GM12872 (cell line): ENCODE data around the gene MYO10.

ENCODE experiments used
- TF ChIP-seq, protein P1 (sequence below): IDR thresholded peaks from 3 replicates; pipeline ENCODE4 v1.5.1; 2011; ENCODE audit warnings: low read depth, mild to moderate bottlenecking, low read length, moderate library complexity; ENCODE audit not compliant: insufficient read depth

MYO10 gene

GRCh38 chr5:16975950-16976624 lies 40.0 kb upstream of the MYO10 start:
- TF ChIP-seq, protein P1, sequence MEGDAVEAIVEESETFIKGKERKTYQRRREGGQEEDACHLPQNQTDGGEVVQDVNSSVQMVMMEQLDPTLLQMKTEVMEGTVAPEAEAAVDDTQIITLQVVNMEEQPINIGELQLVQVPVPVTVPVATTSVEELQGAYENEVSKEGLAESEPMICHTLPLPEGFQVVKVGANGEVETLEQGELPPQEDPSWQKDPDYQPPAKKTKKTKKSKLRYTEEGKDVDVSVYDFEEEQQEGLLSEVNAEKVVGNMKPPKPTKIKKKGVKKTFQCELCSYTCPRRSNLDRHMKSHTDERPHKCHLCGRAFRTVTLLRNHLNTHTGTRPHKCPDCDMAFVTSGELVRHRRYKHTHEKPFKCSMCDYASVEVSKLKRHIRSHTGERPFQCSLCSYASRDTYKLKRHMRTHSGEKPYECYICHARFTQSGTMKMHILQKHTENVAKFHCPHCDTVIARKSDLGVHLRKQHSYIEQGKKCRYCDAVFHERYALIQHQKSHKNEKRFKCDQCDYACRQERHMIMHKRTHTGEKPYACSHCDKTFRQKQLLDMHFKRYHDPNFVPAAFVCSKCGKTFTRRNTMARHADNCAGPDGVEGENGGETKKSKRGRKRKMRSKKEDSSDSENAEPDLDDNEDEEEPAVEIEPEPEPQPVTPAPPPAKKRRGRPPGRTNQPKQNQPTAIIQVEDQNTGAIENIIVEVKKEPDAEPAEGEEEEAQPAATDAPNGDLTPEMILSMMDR = no peak

DNA sequence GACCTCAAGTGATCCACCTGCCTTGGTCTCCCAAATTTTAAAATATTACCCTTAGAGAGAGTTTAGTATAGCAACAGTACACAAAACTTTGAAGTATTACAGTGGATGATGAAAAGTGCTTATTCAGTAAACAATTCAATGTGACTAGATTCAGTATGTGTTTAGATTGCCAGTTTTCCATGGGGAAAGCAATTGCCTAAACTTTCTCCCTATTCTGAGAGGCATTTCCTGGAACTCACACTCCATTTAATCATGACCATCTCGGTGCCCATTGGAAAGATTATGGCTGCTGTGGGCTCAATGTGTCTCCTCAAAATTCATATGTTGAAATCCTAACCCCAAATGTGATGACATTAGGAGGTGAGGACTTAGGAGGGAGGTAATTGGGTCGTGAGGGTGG lies 38.9 kb upstream of the MYO10 start:
- TF ChIP-seq, protein P1 = no peak

DNA sequence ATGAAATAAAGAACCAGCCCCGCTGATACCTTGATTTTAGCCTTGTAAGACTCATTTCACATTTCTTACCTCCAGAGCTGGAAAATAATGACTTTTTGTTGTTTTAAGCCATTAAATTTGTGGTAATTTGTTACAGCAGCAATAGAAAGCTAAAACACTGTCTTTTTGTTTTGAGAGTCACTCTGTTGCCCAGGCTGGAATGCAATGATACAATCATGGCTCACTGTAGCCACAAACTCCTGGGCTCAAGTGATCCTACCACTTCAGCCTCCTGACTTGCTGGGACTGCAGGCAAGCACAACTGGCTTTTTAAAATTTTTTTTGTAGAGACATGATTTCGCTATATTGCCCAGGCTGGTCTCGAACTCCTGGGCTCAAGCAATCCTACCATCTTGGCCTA lies 34.7 kb upstream of the MYO10 start:
- TF ChIP-seq, protein P1 = no peak

GRCh38 chr5:16970260-16970659 lies 34.2 kb upstream of the MYO10 start:
- TF ChIP-seq, protein P1 = no peak

DNA sequence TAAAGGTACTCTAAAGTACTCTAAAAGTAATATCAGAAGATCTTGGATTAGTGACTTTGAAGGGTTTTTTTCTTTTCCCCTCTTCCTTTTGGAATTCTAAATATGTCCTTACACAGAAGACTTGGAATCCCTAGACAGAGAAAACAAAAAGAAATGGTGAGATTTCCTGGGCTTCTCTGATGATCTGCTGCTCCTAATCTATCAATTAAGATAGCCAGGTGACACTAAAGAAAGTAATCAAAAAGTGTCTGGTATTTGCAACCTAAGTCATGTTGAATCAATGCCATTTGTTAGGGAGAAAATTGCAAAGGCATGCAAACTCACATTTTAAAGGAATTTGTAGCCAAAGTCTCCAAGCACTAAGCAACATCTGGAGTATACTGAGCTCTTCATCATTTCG lies 29.5 kb upstream of the MYO10 start:
- TF ChIP-seq, protein P1 = no peak

DNA sequence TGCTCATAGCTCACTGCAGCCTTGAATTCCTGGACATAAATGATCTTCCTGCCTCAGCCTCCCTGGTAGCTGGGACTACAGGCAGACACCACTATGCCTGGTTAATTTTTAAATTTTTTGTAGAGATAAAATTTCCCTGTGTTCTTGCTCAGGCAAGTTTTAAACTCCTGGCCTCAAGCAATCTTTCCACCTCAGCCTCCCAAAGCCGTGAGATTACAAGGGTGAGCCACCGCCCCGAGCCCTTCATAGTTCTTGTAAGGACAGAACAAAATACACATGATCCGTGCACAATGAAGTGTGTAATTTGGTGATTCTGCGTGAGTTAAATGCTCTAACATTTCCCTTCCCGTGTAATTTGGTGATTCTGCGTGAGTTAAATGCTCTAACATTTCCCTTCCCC lies 27.7 kb upstream of the MYO10 start:
- TF ChIP-seq, protein P1 = no peak

- TF ChIP-seq, protein P1 = no peak
Observed at GRCh38 chr5:16961131-16961530, 25.0 kb upstream of the MYO10 start.
